ENCODE results near the gene HTR3D. TPM values are rescaled to one million over a fixed set of nuclear protein-coding genes. Genes with fewer than 3 reads are reported as not detected.
"Not testable (repeated sequence)": the region's sequence is repeated elsewhere in the genome, so short reads cannot be mapped to it uniquely, and the experiment has no call there.

The HTR3D gene
- total and polyA plus RNA-seq, 2 donors (not counting 1 experiment from before 2014, with no cell fraction given), result not detected

GRCh38 chr3:184005941-184006507, 25.5 kb upstream of the HTR3D start:
- intact Hi-C loops (cut with micrococcal nuclease), result no loop called here
- H3K4me3 Mint-ChIP-seq, result peak overlapping the region; percentile 71
- H3K4me1 ChIP-seq (ENCODE audit: control insufficient read depth in 2 of 2, insufficient read depth in 2 of 2, low read length in 2 of 2), result peaks cover 29 to 30% of the 10 kb centered on the region in 2 donors
- DNase-seq (peak; percentile 63), ATAC-seq (ENCODE audit: low read depth) (peak; percentile 84)
- POLR2A ChIA-PET, result no interaction called here
- CTCF ChIA-PET, result interaction anchor here (0.7 to 4.1 kb wide), 5 partner anchors 8 to 908 kb away, joined by 3 to 66 read pairs (median 5); partner anchors contain the start of gene ABCC5
- H3K36me3 ChIP-seq (replicated peaks in 1 of 2; ENCODE audit: control extremely low read depth in 1 of 2, control insufficient read depth in 1 of 2, extremely low read depth in 1 of 2, insufficient read depth in 2 of 2, low read length in 1 of 2), result no peaks in the 10 kb centered on the region
- no peaks in the 10 kb centered on the region for H3K27me3 ChIP-seq (replicated peaks in 1 of 4; ENCODE audit: control extremely low read depth in 1 of 4, control insufficient read depth in 3 of 4, insufficient read depth in 4 of 4, low read length in 3 of 4)
- H3K27ac ChIP-seq (ENCODE audit: low read length in 2 of 2), result peak overlapping the region in 1 of 2 donors; percentile 47
- peak overlapping the region; percentile 50 for H3K4me2 ChIP-seq (replicated peaks; ENCODE audit: low read depth, low read length, poor library complexity, severe bottlenecking)
- H3K9me3 Mint-ChIP-seq (ENCODE audit: insufficient read depth), result no peaks in the 10 kb centered on the region
- H4K20me1 ChIP-seq (ENCODE audit: control insufficient read depth, insufficient read depth, low read length, poor library complexity, severe bottlenecking), result no peaks in the 10 kb centered on the region
- TF ChIP-seq CTCF (IDR thresholded peaks at IDR 0.05), result no peak
- no peak for TF ChIP-seq EZH2 (IDR thresholded peaks at IDR 0.05; ENCODE audit: borderline replicate concordance, insufficient read depth, low read depth, low read length, poor library complexity, severe bottlenecking)
- peaks cover 31% of the 10 kb centered on the region for H3K4me1 Mint-ChIP-seq
- H2AFZ ChIP-seq (ENCODE audit: insufficient read depth, low read depth, low read length, poor library complexity, severe bottlenecking), result peak overlapping the region; percentile 14
- no peaks in the 10 kb centered on the region for H3K27me3 Mint-ChIP-seq
- H3K9me3 ChIP-seq (ENCODE audit: control extremely low read depth in 1 of 3, control insufficient read depth in 2 of 3, insufficient read depth in 1 of 3, low read length in 2 of 3), result no peaks in the 10 kb centered on the region
- peaks cover 9% of the 10 kb centered on the region for H3K79me2 ChIP-seq (ENCODE audit: control insufficient read depth, insufficient read depth, low read length)
- peak overlapping the region in 1 of 5 experiments; percentile 11 for H3K4me3 ChIP-seq (ENCODE audit: control extremely low read depth in 1 of 5, extremely low read depth in 1 of 5, insufficient read depth in 1 of 5, low read depth in 2 of 5, low read length in 4 of 5)
- 7% methylated on average over 5 of the region's 11 CpGs for WGBS (ENCODE audit: insufficient coverage)
- H3K27ac Mint-ChIP-seq, result peak overlapping the region; percentile 66
- H3K9ac ChIP-seq (ENCODE audit: low read length), result no peak overlapping the region

GRCh38 chr3:184007143-184007813, 24.3 kb upstream of the HTR3D start:
- H3K27me3 Mint-ChIP-seq; H3K9me3 Mint-ChIP-seq (ENCODE audit: insufficient read depth); POLR2A ChIA-PET; ATAC-seq (ENCODE audit: low read depth); DNase-seq; intact Hi-C loops (cut with micrococcal nuclease); H3K79me2 ChIP-seq (ENCODE audit: control insufficient read depth, insufficient read depth, low read length); H3K9me3 ChIP-seq (ENCODE audit: control extremely low read depth in 1 of 3, control insufficient read depth in 2 of 3, insufficient read depth in 1 of 3, low read length in 2 of 3); H3K27me3 ChIP-seq (replicated peaks in 1 of 4; ENCODE audit: control extremely low read depth in 1 of 4, control insufficient read depth in 3 of 4, insufficient read depth in 4 of 4, low read length in 3 of 4); H3K9ac ChIP-seq (ENCODE audit: low read length); H4K20me1 ChIP-seq (ENCODE audit: control insufficient read depth, insufficient read depth, low read length, poor library complexity, severe bottlenecking); H3K36me3 ChIP-seq (replicated peaks in 1 of 2; ENCODE audit: control extremely low read depth in 1 of 2, control insufficient read depth in 1 of 2, extremely low read depth in 1 of 2, insufficient read depth in 2 of 2, low read length in 1 of 2); H3K27ac ChIP-seq (ENCODE audit: low read length in 2 of 2); H3K4me3 ChIP-seq (ENCODE audit: control extremely low read depth in 1 of 5, extremely low read depth in 1 of 5, insufficient read depth in 1 of 5, low read depth in 2 of 5, low read length in 4 of 5): not testable (repeated sequence)
- CTCF ChIA-PET, result interaction anchor here (1.1 to 4.1 kb wide), 3 partner anchors 9 to 118 kb away, joined by 3 to 66 read pairs (median 10); partner anchors contain the start of gene ABCC5
- Histone ChIP-seq H2AFZ (ENCODE audit: insufficient read depth, low read depth, low read length, poor library complexity, severe bottlenecking) (peak overlapping the region; percentile 7), H3K4me1 (ENCODE audit: control insufficient read depth in 2 of 2, insufficient read depth in 2 of 2, low read length in 2 of 2) (peaks cover 29 to 30% of the 10 kb centered on the region in 2 donors), H3K4me2 (replicated peaks; ENCODE audit: low read depth, low read length, poor library complexity, severe bottlenecking) (peak overlapping the region; percentile 50)
- H3K4me3 Mint-ChIP-seq, result peak overlapping the region; percentile 66
- H3K4me1 Mint-ChIP-seq, result peaks cover 31% of the 10 kb centered on the region
- peak overlapping the region; percentile 69 for H3K27ac Mint-ChIP-seq
- WGBS (ENCODE audit: insufficient coverage), result 100% methylated on average over 3 of the region's 11 CpGs

Data from B cell (primary cell).